SK-N-SH treated with all-trans-retinoic acid at 6 μM for 48 hours (cell line): ENCODE results near the gene CENPO.

Experiments used
- ATAC-seq: fragments of 200-7000 bp; cut with Tn5 transposase; 3 replicates; pipeline ENCODE4 v1.9.1; 2020; ENCODE audit warnings: mild to moderate bottlenecking, moderate library complexity
- ARNTL ChIP-seq: fragments of 450-650 bp; formaldehyde crosslinking; IDR thresholded peaks from 2 replicates; pipeline ENCODE4 v1.5.0; 2020; ENCODE audit warnings: low read depth, mild to moderate bottlenecking, moderate library complexity, borderline replicate concordance
- BACH2 ChIP-seq: fragments of 250-450 bp; sonication (Bioruptor Pico); IDR thresholded peaks from 2 replicates; pipeline ENCODE4 v1.9.0; 2021; ENCODE audit warnings: mild to moderate bottlenecking, borderline replicate concordance
- CSDC2 ChIP-seq: fragments of 250-450 bp; sonication (Bioruptor Pico); IDR thresholded peaks from 2 replicates; pipeline ENCODE4 v1.5.0; 2020; ENCODE audit warnings: mild to moderate bottlenecking, moderate library complexity
- CSRNP3 ChIP-seq: fragments of 250-450 bp; sonication (Bioruptor Pico); IDR thresholded peaks from 2 replicates; pipeline ENCODE4 v1.5.1; 2021; ENCODE audit warnings: mild to moderate bottlenecking, moderate library complexity
- ESRRG ChIP-seq: fragments of 250-450 bp; sonication (Bioruptor Pico); IDR thresholded peaks from 2 replicates; pipeline ENCODE4 v1.6.1; 2021; ENCODE audit warnings: mild to moderate bottlenecking
- GLIS3 ChIP-seq: fragments of 250-450 bp; sonication (Bioruptor Pico); IDR thresholded peaks from 2 replicates; pipeline ENCODE4 v1.5.0; 2020; ENCODE audit warnings: mild to moderate bottlenecking, moderate library complexity
- ISL1 ChIP-seq: fragments of 250-450 bp; sonication (Bioruptor Pico); IDR thresholded peaks from 2 replicates; pipeline ENCODE4 v2.1.2; 2022; ENCODE audit warnings: mild to moderate bottlenecking, moderate library complexity
- OSR1 ChIP-seq: fragments of 250-450 bp; sonication (Bioruptor Pico); IDR thresholded peaks from 2 replicates; pipeline ENCODE4 v1.8.0; 2022; ENCODE audit warnings: moderate library complexity, mild to moderate bottlenecking, inconsistent platforms
- PATZ1 ChIP-seq: fragments of 250-450 bp; sonication (Bioruptor Pico); IDR thresholded peaks from 2 replicates; pipeline ENCODE4 v1.8.0; 2020; ENCODE audit warnings: mild to moderate bottlenecking, moderate library complexity, borderline replicate concordance
- PPARA ChIP-seq: fragments of 250-450 bp; sonication (Bioruptor Pico); IDR thresholded peaks from 2 replicates; pipeline ENCODE4 v1.5.0; 2020; ENCODE audit warnings: mild to moderate bottlenecking, borderline replicate concordance
- SNAI2 ChIP-seq: fragments of 250-450 bp; sonication (Bioruptor Pico); IDR thresholded peaks from 2 replicates; pipeline ENCODE4 v1.5.0; 2020; ENCODE audit warnings: mild to moderate bottlenecking, moderate library complexity
- TCF4 ChIP-seq: fragments of 250-450 bp; sonication (Bioruptor Pico); IDR thresholded peaks from 2 replicates; pipeline ENCODE4 v1.8.0; 2021; ENCODE audit warnings: mild to moderate bottlenecking, moderate library complexity, borderline replicate concordance
- TOX ChIP-seq: fragments of 250-450 bp; sonication (Bioruptor Pico); IDR thresholded peaks from 2 replicates; pipeline ENCODE4 v1.8.0; 2021; ENCODE audit warnings: mild to moderate bottlenecking, moderate library complexity, borderline replicate concordance
- TSHZ2 ChIP-seq: fragments of 250-450 bp; sonication (Bioruptor Pico); IDR thresholded peaks from 2 replicates; pipeline ENCODE4 v1.5.0; 2020; ENCODE audit warnings: mild to moderate bottlenecking, moderate library complexity
- ZC3H10 ChIP-seq: fragments of 250-450 bp; sonication (Bioruptor Pico); IDR thresholded peaks from 2 replicates; pipeline ENCODE4 v1.5.1; 2021; ENCODE audit warnings: mild to moderate bottlenecking, moderate library complexity
- ZFP3 ChIP-seq: fragments of 250-450 bp; sonication (Bioruptor Pico); IDR thresholded peaks from 2 replicates; pipeline ENCODE4 v1.5.0; 2020; ENCODE audit warnings: mild to moderate bottlenecking, moderate library complexity
- ZFP30 ChIP-seq: fragments of 450-650 bp; formaldehyde crosslinking; IDR thresholded peaks from 2 replicates; pipeline ENCODE4 v1.5.0; 2022; ENCODE audit warnings: mild to moderate bottlenecking, moderate library complexity
- ZNF565 ChIP-seq: fragments of 450-650 bp; formaldehyde crosslinking; conservative IDR thresholded peaks from 2 replicates; pipeline ENCODE4 v1.5.0; 2020; ENCODE audit warnings: low read depth, mild to moderate bottlenecking, moderate library complexity
- ZNF8 ChIP-seq: fragments of 450-650 bp; formaldehyde crosslinking; IDR thresholded peaks from 2 replicates; pipeline ENCODE4 v1.5.0; 2020; ENCODE audit warnings: mild to moderate bottlenecking, moderate library complexity

The CENPO gene

GRCh38 chr2:24771764-24772586 lies 21.2 kb upstream of the CENPO start:
- TF ChIP-seq OSR1 (CRISPR knock-in tag) (no peak), SNAI2 (CRISPR knock-in tag) (0 out of 2 replicates have a peak, but pooled peaks have one; percentile 24), ISL1 (CRISPR knock-in tag) (peak; percentile 61)
- ATAC-seq: peak; percentile 22

GRCh38 chr2:24774373-24774772 lies 18.9 kb upstream of the CENPO start:
- ATAC-seq: peak; percentile 22; the same call in 1 of the 3 replicates
- TF ChIP-seq SNAI2 (CRISPR knock-in tag) (no peak), ZC3H10 (no peak), OSR1 (CRISPR knock-in tag) (no peak), ISL1 (CRISPR knock-in tag) (no peak), ZFP3 (no peak), ARNTL (CRISPR knock-in tag) (no peak), PATZ1 (CRISPR knock-in tag) (no peak), ZFP30 (CRISPR knock-in tag) (no peak), CSDC2 (CRISPR knock-in tag) (no peak)

- TF ChIP-seq ESRRG (no peak), ISL1 (CRISPR knock-in tag) (no peak), PATZ1 (CRISPR knock-in tag) (no peak), ZFP3 (no peak), SNAI2 (CRISPR knock-in tag) (no peak), TSHZ2 (no peak), ZNF8 (CRISPR knock-in tag) (no peak), PPARA (CRISPR knock-in tag) (no peak), TOX (CRISPR knock-in tag) (no peak), BACH2 (CRISPR knock-in tag) (no peak), TCF4 (no peak), OSR1 (CRISPR knock-in tag) (no peak)
- no peak for ATAC-seq
Observed at GRCh38 chr2:24779116-24779515, 14.1 kb upstream of the CENPO start.

GRCh38 chr2:24783641-24784040 lies 9.6 kb upstream of the CENPO start:
- ATAC-seq: no peak
- TF ChIP-seq CSDC2 (CRISPR knock-in tag) (no peak), CSRNP3 (CRISPR knock-in tag) (no peak), GLIS3 (CRISPR knock-in tag) (no peak), ZNF565 (CRISPR knock-in tag) (no peak), ARNTL (CRISPR knock-in tag) (no peak)
